ENCODE data around the gene TRA2B.

DNA sequence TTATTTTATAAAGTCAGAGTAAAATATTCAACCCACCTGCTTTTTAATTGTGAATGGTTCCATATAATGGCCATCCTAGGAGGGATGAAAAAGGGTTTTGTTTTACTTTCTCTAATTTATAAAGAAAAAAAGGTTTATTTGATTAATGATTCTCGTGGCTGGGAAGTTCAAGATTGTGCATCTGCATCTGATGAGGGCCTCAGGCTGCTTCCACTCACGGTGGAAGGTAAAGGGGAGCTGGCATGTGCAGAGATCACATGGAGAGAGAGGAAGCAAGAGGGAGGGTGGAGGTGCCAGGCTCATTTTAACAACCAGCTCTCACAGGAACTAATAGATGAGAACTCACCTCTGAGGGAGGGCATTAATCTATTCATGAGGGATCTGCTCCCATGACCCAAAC is 27.7 kb upstream of the TRA2B start:
- TF ChIP-seq CTCF (IDR thresholded peaks at IDR 0.05 in 8 of 11, conservative IDR thresholded peaks at IDR 0.05 in 3 of 11) (no peak), POLR2AphosphoS5 (IDR thresholded peaks at IDR 0.05) (no peak)
